ENCODE measurements around the gene CAB39. TPM values are rescaled to one million over a fixed set of nuclear protein-coding genes. Genes with fewer than 3 reads are reported as not detected.
"Not testable (repeated sequence)": the region's sequence is repeated elsewhere in the genome, so short reads cannot be mapped to it uniquely, and the experiment has no call there.

The CAB39 gene
- total RNA-seq, 1 experiment from 2014 or later: 52.5 TPM

GRCh38 chr2:230700447-230700846 is 12.2 kb upstream of the CAB39 start:
- Histone ChIP-seq H3K4me3 (ENCODE audit: low read length) (no peak overlapping the region), H2AFZ (ENCODE audit: low read length) (no peak overlapping the region), H4K20me1 (ENCODE audit: low read length) (no peaks in the 10 kb centered on the region), H3K27me3 (ENCODE audit: low read length) (no peaks in the 10 kb centered on the region), H3K9ac (ENCODE audit: low read length) (no peak overlapping the region), H3K36me3 (ENCODE audit: low read depth, low read length) (no peaks in the 10 kb centered on the region), H3K4me2 (ENCODE audit: low read length) (no peak overlapping the region), H3K4me1 (ENCODE audit: insufficient read depth, low read length) (peaks cover 9% of the 10 kb centered on the region; the same call in 1 of the 2 replicates), H3F3A (ENCODE audit: low read length, unreplicated experiment) (no peaks in the 10 kb centered on the region), H3K79me2 (ENCODE audit: low read length) (no peaks in the 10 kb centered on the region), H3K9me2 (replicated peaks; ENCODE audit: low read length) (no peaks in the 10 kb centered on the region), H3K27ac (ENCODE audit: low read length) (no peak overlapping the region), H3K9me3 (ENCODE audit: low read length) (no peaks in the 10 kb centered on the region)
- ChIA-PET POLR2A (ENCODE audit: unreplicated experiment) (no interaction called here), CTCF (no interaction called here)
- ATAC-seq: no peak
- no TSS peak for BruUV-seq (replicated peaks)
- intact Hi-C loops (cut with micrococcal nuclease): no loop called here
- no peak for DNase-seq
- TF ChIP-seq EZH2phosphoT487 (IDR thresholded peaks at IDR 0.05; ENCODE audit: borderline replicate concordance, low read length) (no peak), EZH2 (IDR thresholded peaks at IDR 0.05; ENCODE audit: low read length, unreplicated experiment) (no peak), CTCF (conservative IDR thresholded peaks at IDR 0.05; ENCODE audit: low read depth, low read length) (no peak)

GRCh38 chr2:230701308-230701707 is 11.3 kb upstream of the CAB39 start:
- Histone ChIP-seq H3K9me3 (ENCODE audit: low read length) (no peaks in the 10 kb centered on the region), H3K27ac (ENCODE audit: low read length) (no peak overlapping the region), H3K9ac (ENCODE audit: low read length) (no peak overlapping the region), H3K4me2 (ENCODE audit: low read length) (no peak overlapping the region), H3F3A (ENCODE audit: low read length, unreplicated experiment) (no peaks in the 10 kb centered on the region), H3K9me2 (replicated peaks; ENCODE audit: low read length) (no peaks in the 10 kb centered on the region), H3K79me2 (ENCODE audit: low read length) (no peaks in the 10 kb centered on the region), H3K4me1 (ENCODE audit: insufficient read depth, low read length) (peaks cover 15% of the 10 kb centered on the region), H4K20me1 (ENCODE audit: low read length) (no peaks in the 10 kb centered on the region), H3K36me3 (ENCODE audit: low read depth, low read length) (no peaks in the 10 kb centered on the region), H3K27me3 (ENCODE audit: low read length) (no peaks in the 10 kb centered on the region), H2AFZ (ENCODE audit: low read length) (no peak overlapping the region), H3K4me3 (ENCODE audit: low read length) (no peak overlapping the region)
- no peak for DNase-seq
- ChIA-PET CTCF (no interaction called here), POLR2A (ENCODE audit: unreplicated experiment) (no interaction called here)
- no peak for ATAC-seq
- TF ChIP-seq EZH2phosphoT487 (IDR thresholded peaks at IDR 0.05; ENCODE audit: borderline replicate concordance, low read length) (no peak), EZH2 (IDR thresholded peaks at IDR 0.05; ENCODE audit: low read length, unreplicated experiment) (no peak)
- intact Hi-C loops (cut with micrococcal nuclease): no loop called here
- no TSS peak for BruUV-seq (replicated peaks)

- H3K27ac ChIP-seq (ENCODE audit: low read length); H3K36me3 ChIP-seq (ENCODE audit: low read depth, low read length); H3K4me2 ChIP-seq (ENCODE audit: low read length); H3K9me2 ChIP-seq (replicated peaks; ENCODE audit: low read length); H3F3A ChIP-seq (ENCODE audit: low read length, unreplicated experiment); H2AFZ ChIP-seq (ENCODE audit: low read length); BruUV-seq (replicated peaks); DNase-seq; H3K79me2 ChIP-seq (ENCODE audit: low read length); H3K9ac ChIP-seq (ENCODE audit: low read length); CTCF ChIA-PET; POLR2A ChIA-PET (ENCODE audit: unreplicated experiment); ATAC-seq; H3K27me3 ChIP-seq (ENCODE audit: low read length); H3K9me3 ChIP-seq (ENCODE audit: low read length); H4K20me1 ChIP-seq (ENCODE audit: low read length); intact Hi-C loops (cut with micrococcal nuclease); H3K4me3 ChIP-seq (ENCODE audit: low read length): not testable (repeated sequence)
- peaks cover 15% of the 10 kb centered on the region for H3K4me1 ChIP-seq (ENCODE audit: insufficient read depth, low read length)
These were observed 10.2 kb upstream of the CAB39 start for GRCh38 chr2:230702457-230702856.

- ChIA-PET POLR2A (ENCODE audit: unreplicated experiment) (no interaction called here), CTCF (no interaction called here)
- intact Hi-C loops (cut with micrococcal nuclease): no loop called here
- H3K36me3 ChIP-seq (ENCODE audit: low read depth, low read length): no peaks in the 10 kb centered on the region
- no peak for TF ChIP-seq EZH2 (IDR thresholded peaks at IDR 0.05; ENCODE audit: low read length, unreplicated experiment)
- TF ChIP-seq EZH2phosphoT487 (IDR thresholded peaks at IDR 0.05; ENCODE audit: borderline replicate concordance, low read length): no peak
- TF ChIP-seq CTCF (conservative IDR thresholded peaks at IDR 0.05; ENCODE audit: low read depth, low read length): no peak
- no peaks in the 10 kb centered on the region for H3F3A ChIP-seq (ENCODE audit: low read length, unreplicated experiment)
- no peak overlapping the region for H2AFZ ChIP-seq (ENCODE audit: low read length)
- no peak for DNase-seq
- no peak for ATAC-seq
- H3K4me3 ChIP-seq (ENCODE audit: low read length): no peak overlapping the region
- H4K20me1 ChIP-seq (ENCODE audit: low read length): no peaks in the 10 kb centered on the region
- H3K27me3 ChIP-seq (ENCODE audit: low read length): no peaks in the 10 kb centered on the region
- no TSS peak for BruUV-seq (replicated peaks)
- H3K9me2 ChIP-seq (replicated peaks; ENCODE audit: low read length): no peaks in the 10 kb centered on the region
- no peak overlapping the region for H3K27ac ChIP-seq (ENCODE audit: low read length)
- H3K4me2 ChIP-seq (ENCODE audit: low read length): no peak overlapping the region
- H3K79me2 ChIP-seq (ENCODE audit: low read length): no peaks in the 10 kb centered on the region
- H3K9me3 ChIP-seq (ENCODE audit: low read length): no peaks in the 10 kb centered on the region
- peaks cover 15% of the 10 kb centered on the region for H3K4me1 ChIP-seq (ENCODE audit: insufficient read depth, low read length)
- no peak overlapping the region for H3K9ac ChIP-seq (ENCODE audit: low read length)
These were observed 9.1 kb upstream of the CAB39 start for GRCh38 chr2:230703514-230703913.

All from PC-3 (cell line).